Epithelial cell of proximal tubule (primary cell): Measurements from ENCODE around the gene KRTAP6-1. TPM values are rescaled to one million over a fixed set of nuclear protein-coding genes. Genes with fewer than 3 reads are reported as not detected.

ENCODE experiments used
- DNase-seq: peaks from one replicate; pipeline ENCODE4 v3.0.0-alpha.2; 2011; ENCODE audit warnings: low read depth
- H3K4me3 ChIP-seq: 2 replicates; pipeline ENCODE4 v1.5.1; 2011; ENCODE audit warnings: low read depth, mild to moderate bottlenecking, low read length
- CTCF ChIP-seq: conservative IDR thresholded peaks from 2 replicates; pipeline ENCODE4 v1.5.1; 2012; ENCODE audit warnings: low read depth, mild to moderate bottlenecking, low read length
- total RNA-seq: library from RNA; depleted of rRNA; stranded (reverse); fragments of >200 nt; gene quantifications from 2 replicates; pipeline ENCODE4 v1.2.3, GENCODE V29; 2015

Gene KRTAP6-1
- total RNA-seq, 1 donor from 2014 or later, result not detected

- H3K4me3 ChIP-seq, result no peak overlapping the region
- TF ChIP-seq CTCF, result no peak
- no peak for DNase-seq
Measured at GRCh38 chr21:30612132-30612531, 1.6 kb downstream of the KRTAP6-1 start.

- TF ChIP-seq CTCF, result no peak
- no peak overlapping the region for H3K4me3 ChIP-seq
- no peak for DNase-seq
Measured at GRCh38 chr21:30605968-30606367, 7.8 kb downstream of the KRTAP6-1 start.

GRCh38 chr21:30600787-30601186 is 12.9 kb downstream of the KRTAP6-1 start, which contains the start of gene KRTAP22-1:
Gene KRTAP22-1, plus strand, starts transcription at chr21:30601087.
- TF ChIP-seq CTCF, result no peak
- DNase-seq, result no peak
- H3K4me3 ChIP-seq, result no peak within 1 kb of the TSS

GRCh38 chr21:30598802-30599201 is 14.9 kb downstream of the KRTAP6-1 start, which contains the start of gene KRTAP6-2:
Gene KRTAP6-2, minus strand, starts transcription at chr21:30598902. Its CDS starts 28 bp downstream, at chr21:30598874.
- TF ChIP-seq CTCF, result no peak
- no peak for DNase-seq
- H3K4me3 ChIP-seq, result no peak within 1 kb of the TSS

GRCh38 chr21:30592140-30592539 is 21.6 kb downstream of the KRTAP6-1 start, which contains the start of gene KRTAP6-3:
Gene KRTAP6-3, plus strand, starts transcription at chr21:30592440. Its CDS starts 6 bp downstream, at chr21:30592446.
- no peak within 1 kb of the TSS for H3K4me3 ChIP-seq
- TF ChIP-seq CTCF, result no peak
- no peak for DNase-seq

- DNase-seq, result no peak
- H3K4me3 ChIP-seq, result no peak within 1 kb of the TSS
- no peak for TF ChIP-seq CTCF
Measured at GRCh38 chr21:30590297-30590696, 23.4 kb downstream of the KRTAP6-1 start, which contains the start of gene KRTAP22-2. Gene KRTAP22-2, minus strand, starts transcription at chr21:30590397.

GRCh38 chr21:30582870-30583269 is 30.9 kb downstream of the KRTAP6-1 start:
- DNase-seq, result no peak
- no peak for TF ChIP-seq CTCF
- no peak overlapping the region for H3K4me3 ChIP-seq
